OCI-LY3 (cell line): ENCODE measurements around the gene TYROBP.

Experiments
- CTCF ChIP-seq: fragments of 200-600, 300-600 bp; sonication (generic); IDR thresholded peaks from 2 replicates; pipeline ENCODE4 v1.5.1; 2014; ENCODE audit warnings: antibody characterized with exemption, low read length, low read depth
- EZH2phosphoT487 ChIP-seq: fragments of 200-600 bp; shearing (Covaris generic); IDR thresholded peaks from 2 replicates; pipeline ENCODE4 v1.6.1; 2018; ENCODE audit warnings: antibody characterized with exemption, mixed run types, low read depth

- TF ChIP-seq CTCF (no peak), EZH2phosphoT487 (no peak)
Measured at GRCh38 chr19:35859414-35859813, 48.7 kb downstream of the TYROBP start.
